CD4-positive, alpha-beta T cell (primary cell): ENCODE results near the gene TLR2. TPM values are rescaled to one million over a fixed set of nuclear protein-coding genes. Genes with fewer than 3 reads are reported as not detected.

ENCODE experiments used
- ATAC-seq: fragments of 200-7000 bp; cut with Tn5 transposase; one replicate; pipeline ENCODE4 v1.10.0; 2022; ENCODE audit warnings: mild to moderate bottlenecking; ENCODE audit not compliant: poor library complexity
- CTCF ChIA-PET: fragments of 350-600 bp; sonication (Branson Sonifier 250); formaldehyde crosslinking; loops from one replicate; lab custom pipeline; 2021; ENCODE audit warnings: antibody characterized with exemption, inconsistent platforms; lab: Charles Lee
- POLR2A ChIA-PET: fragments of 350-600 bp; sonication (Branson Sonifier 250); formaldehyde crosslinking; loops from one replicate; lab custom pipeline; 2021; ENCODE audit warnings: antibody characterized with exemption, inconsistent platforms; lab: Charles Lee
- DNase-seq, 14 experiments: peaks; one replicate each; pipeline ENCODE4 v3.0.0-alpha.2; 2013 to 2020; ENCODE audit warnings: mixed read lengths in 2 of 14
- H3K27ac ChIP-seq, 2 donors: one replicate each; pipeline versions ENCODE4 v1.5.1 to v1.7.0; 2013; ENCODE audit warnings: low read length in 2 of 2, low read depth in 1 of 2, mild to moderate bottlenecking in 1 of 2
- H3K27me3 ChIP-seq, 2 experiments: 1 replicate in 1 of 2; 2 replicates in 1 of 2; pipeline versions ENCODE4 v1.6.1 to v1.7.0; 2013; ENCODE audit warnings: low read length in 2 of 2, control low read depth in 1 of 2, mild to moderate bottlenecking in 1 of 2, moderate library complexity in 1 of 2; ENCODE audit not compliant: insufficient read depth in 2 of 2, control insufficient read depth in 1 of 2
- H3K36me3 ChIP-seq: one replicate; pipeline ENCODE4 v1.6.1; 2013; ENCODE audit warnings: low read length, control low read depth; ENCODE audit not compliant: insufficient read depth
- H3K4me1 ChIP-seq: one replicate; pipeline ENCODE4 v1.6.1; 2013; ENCODE audit warnings: low read length, control low read depth; ENCODE audit not compliant: insufficient read depth
- H3K4me3 ChIP-seq: one replicate; pipeline ENCODE4 v1.5.1; 2013; ENCODE audit warnings: mild to moderate bottlenecking, low read length, moderate library complexity
- H3K9me3 ChIP-seq, 2 experiments: 1 replicate in 1 of 2; 2 replicates in 1 of 2; pipeline versions ENCODE4 v1.6.1 to v1.7.0; 2013; ENCODE audit warnings: low read length in 2 of 2, mild to moderate bottlenecking in 2 of 2, control low read depth in 1 of 2, moderate library complexity in 1 of 2; ENCODE audit not compliant: control insufficient read depth in 1 of 2, insufficient read depth in 1 of 2
- H3K27ac Mint-ChIP-seq: one replicate; pipeline ENCODE4 v1.8.0; 2020; ENCODE audit warnings: mixed read lengths
- H3K27me3 Mint-ChIP-seq: one replicate; pipeline ENCODE4 v1.8.0; 2021; ENCODE audit warnings: mixed read lengths
- H3K36me3 Mint-ChIP-seq: one replicate; pipeline ENCODE4 v1.8.0; 2021; ENCODE audit warnings: low read depth, mixed read lengths
- H3K4me1 Mint-ChIP-seq: one replicate; pipeline ENCODE4 v1.8.0; 2021; ENCODE audit warnings: low read depth, mixed read lengths
- H3K4me3 Mint-ChIP-seq: one replicate; pipeline ENCODE4 v1.8.0; 2020; ENCODE audit warnings: mild to moderate bottlenecking, mixed read lengths
- H3K9me3 Mint-ChIP-seq: one replicate; pipeline ENCODE4 v1.8.0; 2020; ENCODE audit warnings: mixed read lengths
- CTCF ChIP-seq: fragments of 200-600 bp; IDR thresholded peaks from one replicate; pipeline ENCODE4 v1.8.0; 2022; ENCODE audit warnings: antibody characterized with exemption, mild to moderate bottlenecking
- intact Hi-C, 2 experiments: fragments of 100-400 bp; cut with DNase I in 1 of 2; cut with micrococcal nuclease in 1 of 2; formaldehyde crosslinking; loops; one replicate each; pipeline versions ENCODE4 v1.15.1 to v1.9.0; 2023 to 2025; cut with DNase I, micrococcal nuclease
- total RNA-seq, 174 experiments: library from RNA in 2 of 174; stranded (reverse) in 2 of 174; gene quantifications; one replicate each; pipeline ENCODE4 v1.2.3 and lab custom pipeline; 2021 to 2026

The TLR2 gene
- total RNA-seq, 2 experiments from 2014 or later: 2.8 to 2.9 TPM

- Histone ChIP-seq H3K9me3 (peaks cover 0 to 3% of the 10 kb centered on the region in 2 experiments), H3K4me3 (no peak overlapping the region), H3K27ac (peak overlapping the region in 1 of 2 donors; percentile 18), H3K27me3 (no peaks in the 10 kb centered on the region), H3K36me3 (no peaks in the 10 kb centered on the region), H3K4me1 (peaks cover 7% of the 10 kb centered on the region)
- peak; percentile 65 for TF ChIP-seq CTCF
- DNase-seq (peak in 3 of 14 experiments; percentile 72 to 81 (median 77)), ATAC-seq (peak; percentile 99)
- Mint-ChIP-seq H3K27ac (no peak overlapping the region), H3K36me3 (no peaks in the 10 kb centered on the region), H3K27me3 (no peaks in the 10 kb centered on the region), H3K4me3 (no peak overlapping the region), H3K9me3 (no peaks in the 10 kb centered on the region), H3K4me1 (peaks cover 21% of the 10 kb centered on the region)
- CTCF ChIA-PET: interaction anchor here (0.6 to 1.7 kb wide), 11 partner anchors 8 to 1187 kb away, joined by 3 to 6 read pairs (median 3); partner anchors contain the start of gene MND1
- intact Hi-C loops: loop anchor here (2.0 to 10.0 kb wide), 4 partner anchors 299 to 561 kb away; partner anchors contain the start of gene MND1 (in 1 of the 2)
- POLR2A ChIA-PET: interaction anchor here (0.7 to 1.2 kb wide), 3 partner anchors 8 to 516 kb away, joined by 3 to 6 read pairs (median 4); no protein-coding TSS in a partner anchor
Observed at GRCh38 chr4:153643406-153644383, 40.4 kb upstream of the TLR2 start.

DNA sequence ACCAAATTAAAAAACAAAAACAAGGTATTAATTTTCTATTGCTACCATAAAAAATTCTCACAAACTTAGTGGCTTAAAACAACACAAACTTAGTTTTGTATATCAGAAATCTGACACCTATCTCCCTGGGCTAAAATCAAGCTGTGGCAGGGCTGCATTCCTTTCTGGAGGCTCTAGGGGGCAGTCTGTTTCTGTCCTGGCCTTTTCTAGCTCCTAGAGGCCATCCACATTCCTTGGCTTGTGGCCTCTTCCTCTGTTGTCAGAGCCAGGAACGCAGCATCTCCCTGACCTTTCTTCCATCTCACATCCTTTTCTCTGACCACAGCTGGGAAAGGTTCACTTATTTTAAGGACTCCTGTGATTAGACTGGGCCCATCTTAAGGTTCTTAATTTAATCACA is 38.9 kb upstream of the TLR2 start:
- no peaks in the 10 kb centered on the region for H3K27me3 ChIP-seq
- ChIA-PET POLR2A (no interaction called here), CTCF (interaction anchor here (0.5 kb wide), 1 partner anchor 1015 kb away, joined by 3 read pairs; no protein-coding TSS in a partner anchor)
- Mint-ChIP-seq H3K36me3 (no peaks in the 10 kb centered on the region), H3K9me3 (no peaks in the 10 kb centered on the region), H3K27me3 (no peaks in the 10 kb centered on the region), H3K27ac (no peak overlapping the region), H3K4me3 (no peak overlapping the region), H3K4me1 (peaks cover 21% of the 10 kb centered on the region)
- peaks cover 7% of the 10 kb centered on the region for H3K4me1 ChIP-seq
- no peak overlapping the region for H3K4me3 ChIP-seq
- no peaks in the 10 kb centered on the region for H3K9me3 ChIP-seq
- H3K36me3 ChIP-seq: no peaks in the 10 kb centered on the region
- intact Hi-C loops: loop anchor here (2.0 to 10.0 kb wide), 3 partner anchors 300 to 502 kb away; partner anchors contain the start of gene MND1 (in 1 of the 2)
- no peak overlapping the region for H3K27ac ChIP-seq
- DNase-seq (no peak), ATAC-seq (no peak)
- no peak for TF ChIP-seq CTCF

DNA sequence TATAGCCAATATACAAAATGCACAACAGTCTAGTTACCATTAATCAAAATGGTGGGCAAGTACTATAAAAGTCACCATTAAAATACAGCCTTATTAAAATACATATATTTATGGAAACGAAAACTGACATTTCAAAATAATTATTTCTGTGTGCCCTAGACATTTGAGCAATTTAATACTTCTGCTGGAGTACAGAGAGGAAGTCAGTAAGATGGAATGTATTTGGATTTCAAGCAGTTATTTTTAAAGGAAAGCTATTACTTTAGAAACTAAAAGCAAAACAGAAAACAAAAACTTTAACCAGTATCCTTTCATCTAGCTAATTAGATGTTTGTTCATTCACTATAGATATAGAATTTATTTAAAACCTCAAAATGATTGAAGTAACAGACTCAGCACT is 37.8 kb upstream of the TLR2 start:
- peaks cover 11% of the 10 kb centered on the region for H3K4me1 ChIP-seq
- ATAC-seq: no peak
- no peak overlapping the region for H3K27ac Mint-ChIP-seq
- H3K4me3 Mint-ChIP-seq: no peak overlapping the region
- intact Hi-C loops: loop anchor here in 1 of 2 experiments (10.0 kb wide), 1 partner anchor 501 kb away; no protein-coding TSS in a partner anchor
- H3K27me3 ChIP-seq: no peaks in the 10 kb centered on the region
- DNase-seq: no peak
- no peaks in the 10 kb centered on the region for H3K9me3 ChIP-seq
- H3K9me3 Mint-ChIP-seq: no peaks in the 10 kb centered on the region
- TF ChIP-seq CTCF: no peak
- no peak overlapping the region for H3K4me3 ChIP-seq
- H3K27ac ChIP-seq: no peak overlapping the region
- H3K36me3 ChIP-seq: no peaks in the 10 kb centered on the region
- ChIA-PET POLR2A (no interaction called here), CTCF (interaction anchor here (1.0 kb wide), 1 partner anchor 37 kb away, joined by 3 read pairs; the partner anchor contains the start of gene TLR2)
- no peaks in the 10 kb centered on the region for H3K27me3 Mint-ChIP-seq
- peaks cover 29% of the 10 kb centered on the region for H3K4me1 Mint-ChIP-seq
- no peaks in the 10 kb centered on the region for H3K36me3 Mint-ChIP-seq
